SK-MEL-5 (cell line): ENCODE measurements around the gene LHB. TPM values are rescaled to one million over a fixed set of nuclear protein-coding genes. Genes with fewer than 3 reads are reported as not detected.

ENCODE experiments used
- DNase-seq: peaks from one replicate; pipeline ENCODE4 v3.0.0-alpha.2; 2016; ENCODE audit warnings: low read depth, low spot score
- in situ Hi-C: cut with HindIII; loops from 2 replicates; pipeline ENCODE4 v1.10.0; 2016; ENCODE audit warnings: low sequenced_read_pairs, high pct_unique_total_duplicates, low pct_unique_long_range_greater_than_20kb
- small RNA-seq, 2 experiments: library from RNA; depleted of rRNA; stranded (forward); fragments of <200 nt; gene quantifications; one replicate each; pipeline ENCODE3, GENCODE V24; 2014
- total RNA-seq: library from RNA; depleted of rRNA; stranded (reverse); fragments of >200 nt; shearing (Covaris generic); gene quantifications from 2 replicates; pipeline ENCODE4 v1.2.3, GENCODE V29; 2014; rRNA removed

LHB gene
- total RNA-seq, 1 experiment from 2014 or later, result not detected

DNA sequence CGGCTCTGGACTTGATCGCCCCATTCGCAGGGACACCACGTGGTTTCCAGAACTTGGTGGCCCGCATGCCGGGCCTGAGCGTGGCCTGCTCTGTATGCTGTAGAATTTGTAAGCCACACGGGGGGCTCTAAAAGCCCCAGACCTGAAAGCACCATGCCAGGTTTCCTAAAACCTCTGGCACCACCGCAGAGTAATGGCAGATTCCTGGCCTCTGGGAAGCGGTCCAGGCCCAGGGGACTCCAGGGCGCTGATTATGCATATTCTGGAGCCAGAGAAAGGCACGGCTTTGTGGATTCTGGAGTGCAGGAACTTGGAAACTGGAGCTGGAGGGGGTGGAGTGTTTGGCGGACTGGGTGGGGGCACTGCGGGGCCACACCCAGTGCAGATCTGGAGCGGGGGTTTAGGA, 48.1 kb downstream of the LHB start:
- no peak for DNase-seq
- in situ Hi-C loops, result no loop called here

DNA sequence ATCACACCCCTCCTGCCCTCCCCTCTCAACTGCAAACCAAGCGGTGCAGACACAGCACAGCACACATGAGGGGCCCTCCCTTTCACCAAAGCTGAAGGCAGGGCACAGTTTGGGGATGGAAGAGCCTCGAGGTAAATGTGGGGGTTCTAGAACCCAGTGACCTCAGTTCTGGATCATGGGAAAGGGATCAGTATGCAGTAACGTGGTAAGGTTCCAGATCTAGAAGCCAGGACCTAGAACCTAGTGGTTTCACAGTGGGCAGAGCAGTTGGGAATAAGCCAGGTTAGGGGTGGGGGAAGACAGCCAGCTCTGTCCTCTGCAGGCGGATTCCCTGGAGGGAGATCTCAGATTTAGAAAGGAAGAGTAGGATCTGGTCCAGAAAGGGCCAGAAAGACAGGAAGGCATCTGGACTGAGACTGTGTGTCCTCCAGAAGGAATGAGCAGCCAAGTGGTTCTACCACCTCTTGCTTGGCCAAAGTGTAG, 48.7 kb downstream of the LHB start:
- no peak for DNase-seq
- in situ Hi-C loops, result no loop called here

DNA sequence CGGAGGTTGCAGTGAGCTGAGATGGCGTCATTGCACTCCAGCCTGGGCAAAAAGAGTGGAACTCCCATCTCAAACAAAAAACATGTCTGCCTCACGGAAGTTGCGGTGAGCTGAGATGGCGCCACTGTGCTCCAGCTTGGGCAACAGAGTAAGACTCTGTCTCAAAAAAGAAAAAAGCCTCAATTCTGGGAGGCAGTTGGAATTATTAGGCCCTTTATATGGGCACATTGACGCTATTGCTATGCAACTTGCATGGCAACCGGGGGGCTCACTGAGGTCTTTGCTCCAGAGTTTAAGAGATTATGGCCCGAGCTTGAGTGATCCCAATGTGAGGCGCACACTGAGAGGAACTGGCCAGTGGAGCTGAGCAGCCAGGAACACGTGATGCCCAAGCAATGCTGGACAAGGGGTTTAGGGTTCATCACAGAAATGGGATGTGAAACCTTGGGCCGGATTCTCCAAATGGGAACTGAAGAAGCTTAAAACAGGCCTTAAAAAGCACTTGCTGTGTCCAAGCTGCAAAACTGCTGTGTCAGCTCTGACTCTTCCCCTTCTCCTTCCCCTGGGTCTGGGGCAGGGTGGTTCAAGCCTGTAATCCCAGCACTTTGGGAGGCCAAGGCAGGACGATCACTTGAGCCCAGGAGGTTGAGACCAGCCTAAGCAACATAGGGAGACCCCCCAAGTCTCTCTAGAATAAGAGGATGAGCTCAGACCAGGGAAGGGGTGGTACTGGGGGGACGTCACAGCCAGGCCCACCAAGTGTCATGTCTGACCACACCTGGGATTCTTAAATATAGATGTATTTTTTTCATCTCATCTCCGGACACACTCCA, 49.3 kb downstream of the LHB start:
- in situ Hi-C loops, result no loop called here
- no peak for DNase-seq

DNA sequence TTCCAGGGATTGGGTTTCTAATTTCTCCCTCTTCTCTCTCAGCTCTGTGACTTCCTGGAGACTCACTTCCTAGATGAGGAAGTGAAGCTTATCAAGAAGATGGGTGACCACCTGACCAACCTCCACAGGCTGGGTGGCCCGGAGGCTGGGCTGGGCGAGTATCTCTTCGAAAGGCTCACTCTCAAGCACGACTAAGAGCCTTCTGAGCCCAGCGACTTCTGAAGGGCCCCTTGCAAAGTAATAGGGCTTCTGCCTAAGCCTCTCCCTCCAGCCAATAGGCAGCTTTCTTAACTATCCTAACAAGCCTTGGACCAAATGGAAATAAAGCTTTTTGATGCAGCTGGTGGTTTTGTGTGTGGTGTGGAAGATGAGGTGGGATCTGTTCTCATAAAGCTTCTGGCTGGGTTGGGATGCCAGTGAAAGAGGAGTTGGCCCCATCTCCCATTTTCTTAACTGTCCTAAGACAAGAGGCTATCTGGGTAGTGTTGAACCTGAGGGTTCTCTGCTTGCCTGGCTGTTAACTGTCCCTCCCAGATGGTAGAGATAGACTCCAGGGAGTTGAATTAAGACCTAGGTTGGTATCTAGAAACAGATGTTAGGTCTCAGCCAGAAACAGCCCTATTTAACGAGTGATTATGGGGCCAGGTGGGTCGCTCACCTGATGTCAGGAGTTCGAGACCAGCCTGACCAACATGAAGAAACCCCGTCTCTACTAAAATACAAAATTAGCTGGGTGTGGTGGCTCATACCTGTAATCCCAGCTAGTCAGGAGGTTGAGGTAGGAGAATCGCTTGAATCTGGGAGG, 50.1 kb downstream of the LHB start:
- DNase-seq, result no peak
- in situ Hi-C loops, result no loop called here

Small RNA genes within 50 kb of the gene (small RNA-seq; reads per million reads assigned to genes)
- gene MIR6798, result 0 to 0.05 reads per million in 2 experiments

Other genes with a start within 250 kb of the LHB start
- gene BCAT2, start 206.1 kb downstream of the LHB start, total RNA-seq, result 12.5 and 14.4 TPM in 2 replicates
- 53.9 and 58.9 TPM in 2 replicates for gene HSD17B14, start 180.6 kb downstream of the LHB start, total RNA-seq
- gene PLEKHA4, start 148.5 kb downstream of the LHB start, total RNA-seq, result 3.0 and 3.1 TPM in 2 replicates
- 26.3 and 30.2 TPM in 2 replicates for gene PPP1R15A, start 144.7 kb downstream of the LHB start, total RNA-seq
- not detected in 2 replicates for gene TULP2, start 118.3 kb downstream of the LHB start, total RNA-seq
- 164 and 168 TPM in 2 replicates for gene NUCB1, start 116.8 kb downstream of the LHB start, total RNA-seq
- 0.24 and 0.45 TPM in 2 replicates for gene DHDH, start 83.4 kb downstream of the LHB start, total RNA-seq
- 90.3 and 108 TPM in 2 replicates for gene BAX, start 62.2 kb downstream of the LHB start, total RNA-seq
- gene FTL, start 51.8 kb downstream of the LHB start, total RNA-seq, result 1,840 and 1,902 TPM in 2 replicates
- 29.3 and 33.1 TPM in 2 replicates for gene GYS1, start 23.8 kb downstream of the LHB start, total RNA-seq
- gene RUVBL2, start 23.2 kb downstream of the LHB start, total RNA-seq, result 199 and 203 TPM in 2 replicates
- gene CGB3, start 7.2 kb upstream of the LHB start, total RNA-seq, result not detected in 2 replicates
- not detected in 2 replicates for gene CGB2, start 14.8 kb upstream of the LHB start, total RNA-seq
- not detected in 2 replicates for gene CGB1, start 19.8 kb upstream of the LHB start, total RNA-seq
- gene CGB5, start 26.8 kb upstream of the LHB start, total RNA-seq, result not detected in 2 replicates
- not detected in 2 replicates for gene CGB8, start 32.0 kb upstream of the LHB start, total RNA-seq
- gene CGB7, start 40.7 kb upstream of the LHB start, total RNA-seq, result not detected in 2 replicates
- gene NTF4, start 47.7 kb upstream of the LHB start, total RNA-seq, result not detected in 2 replicates
- 0.03 TPM in 2 replicates for gene KCNA7, start 55.6 kb upstream of the LHB start, total RNA-seq
- 141 and 179 TPM in 2 replicates for gene SNRNP70, start 68.4 kb upstream of the LHB start, total RNA-seq
- 5.6 and 6.4 TPM in 2 replicates for gene LIN7B, start 97.3 kb upstream of the LHB start, total RNA-seq
- gene C19orf73, start 102.1 kb upstream of the LHB start, total RNA-seq, result 1.1 and 1.8 TPM in 2 replicates
- 8.8 and 9.9 TPM in 2 replicates for gene PPFIA3, start 102.5 kb upstream of the LHB start, total RNA-seq
- gene HRC, start 138.3 kb upstream of the LHB start, total RNA-seq, result not detected in 2 replicates
- gene TRPM4, start 140.7 kb upstream of the LHB start, total RNA-seq, result 3.4 and 3.5 TPM in 2 replicates